ENCODE data around the gene PRRG2. TPM values are rescaled to one million over a fixed set of nuclear protein-coding genes. Genes with fewer than 3 reads are reported as not detected.

Gene PRRG2
- total and polyA plus RNA-seq, 10 of the 15 experiments (the other 5 are each of a cell fraction or from before 2014, with no cell fraction given), result 0.09 to 2.1 (median 0.86) TPM

DNA sequence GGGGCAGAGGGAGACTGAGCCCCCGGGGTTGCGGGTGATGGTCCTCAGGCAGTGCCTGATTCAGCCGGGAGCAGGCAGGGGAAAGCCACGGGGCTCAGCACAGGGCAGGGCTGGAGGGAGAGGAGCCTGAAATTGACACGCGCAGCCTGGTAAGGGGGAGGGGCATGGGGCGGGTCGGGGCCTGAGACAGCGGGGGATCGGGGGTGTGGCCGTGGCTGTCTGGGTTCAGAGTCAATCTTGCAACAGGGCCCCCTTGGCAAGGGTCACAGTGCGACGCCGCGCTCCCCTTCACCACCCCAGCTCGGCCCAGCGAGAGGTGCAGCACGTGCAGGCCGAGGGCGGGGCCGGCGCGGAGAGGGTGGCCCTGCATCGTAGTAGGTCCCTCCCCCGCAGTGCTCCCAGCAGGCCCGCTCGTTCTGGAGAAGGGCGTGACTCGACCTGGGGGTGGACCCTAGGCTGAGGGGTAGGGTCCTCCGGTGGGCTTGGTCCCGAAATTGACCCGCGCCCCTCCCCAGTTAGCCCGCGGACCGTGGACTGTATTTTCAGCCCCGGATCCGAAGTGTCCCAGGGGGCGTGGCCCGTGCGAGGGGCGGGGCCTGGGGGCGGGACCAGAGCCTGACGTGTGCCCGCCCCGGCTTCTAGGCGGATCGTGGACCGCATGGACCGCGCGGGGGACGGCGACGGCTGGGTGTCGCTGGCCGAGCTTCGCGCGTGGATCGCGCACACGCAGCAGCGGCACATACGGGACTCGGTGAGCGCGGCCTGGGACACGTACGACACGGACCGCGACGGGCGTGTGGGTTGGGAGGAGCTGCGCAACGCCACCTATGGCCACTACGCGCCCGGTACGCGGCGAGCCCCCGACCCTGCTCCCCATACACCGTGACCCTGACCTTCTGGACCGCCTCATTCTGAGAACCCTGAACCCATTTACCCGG, 47.3 kb upstream of the PRRG2 start (continued):
- TF ChIP-seq, protein P1, sequence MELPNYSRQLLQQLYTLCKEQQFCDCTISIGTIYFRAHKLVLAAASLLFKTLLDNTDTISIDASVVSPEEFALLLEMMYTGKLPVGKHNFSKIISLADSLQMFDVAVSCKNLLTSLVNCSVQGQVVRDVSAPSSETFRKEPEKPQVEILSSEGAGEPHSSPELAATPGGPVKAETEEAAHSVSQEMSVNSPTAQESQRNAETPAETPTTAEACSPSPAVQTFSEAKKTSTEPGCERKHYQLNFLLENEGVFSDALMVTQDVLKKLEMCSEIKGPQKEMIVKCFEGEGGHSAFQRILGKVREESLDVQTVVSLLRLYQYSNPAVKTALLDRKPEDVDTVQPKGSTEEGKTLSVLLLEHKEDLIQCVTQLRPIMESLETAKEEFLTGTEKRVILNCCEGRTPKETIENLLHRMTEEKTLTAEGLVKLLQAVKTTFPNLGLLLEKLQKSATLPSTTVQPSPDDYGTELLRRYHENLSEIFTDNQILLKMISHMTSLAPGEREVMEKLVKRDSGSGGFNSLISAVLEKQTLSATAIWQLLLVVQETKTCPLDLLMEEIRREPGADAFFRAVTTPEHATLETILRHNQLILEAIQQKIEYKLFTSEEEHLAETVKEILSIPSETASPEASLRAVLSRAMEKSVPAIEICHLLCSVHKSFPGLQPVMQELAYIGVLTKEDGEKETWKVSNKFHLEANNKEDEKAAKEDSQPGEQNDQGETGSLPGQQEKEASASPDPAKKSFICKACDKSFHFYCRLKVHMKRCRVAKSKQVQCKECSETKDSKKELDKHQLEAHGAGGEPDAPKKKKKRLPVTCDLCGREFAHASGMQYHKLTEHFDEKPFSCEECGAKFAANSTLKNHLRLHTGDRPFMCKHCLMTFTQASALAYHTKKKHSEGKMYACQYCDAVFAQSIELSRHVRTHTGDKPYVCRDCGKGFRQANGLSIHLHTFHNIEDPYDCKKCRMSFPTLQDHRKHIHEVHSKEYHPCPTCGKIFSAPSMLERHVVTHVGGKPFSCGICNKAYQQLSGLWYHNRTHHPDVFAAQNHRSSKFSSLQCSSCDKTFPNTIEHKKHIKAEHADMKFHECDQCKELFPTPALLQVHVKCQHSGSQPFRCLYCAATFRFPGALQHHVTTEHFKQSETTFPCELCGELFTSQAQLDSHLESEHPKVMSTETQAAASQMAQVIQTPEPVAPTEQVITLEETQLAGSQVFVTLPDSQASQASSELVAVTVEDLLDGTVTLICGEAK (IDR thresholded peaks at IDR 0.05; ENCODE audit: borderline replicate concordance), result no peak
- peak; percentile 50; the same call in 1 of the 2 replicates for TF ChIP-seq LARP7 (IDR thresholded peaks at IDR 0.05)
- no peak for TF ChIP-seq RAD51 (IDR thresholded peaks at IDR 0.05)
- peak; percentile 77; the same call in 1 of the 2 replicates for TF ChIP-seq GATAD2B (conservative IDR thresholded peaks at IDR 0.05; ENCODE audit: low read depth)
- no peak for TF ChIP-seq HDAC2 (IDR thresholded peaks at IDR 0.05)
- peak; percentile 36; the same call in 1 of the 2 replicates for TF ChIP-seq IKZF1 (conservative IDR thresholded peaks at IDR 0.05)
- TF ChIP-seq ATF2 (IDR thresholded peaks at IDR 0.05; ENCODE audit: low read length), result no peak
- peak; percentile 9 for TF ChIP-seq SP1 (IDR thresholded peaks at IDR 0.05; ENCODE audit: low read depth, low read length)
- no peak for TF ChIP-seq RAD21 (IDR thresholded peaks at IDR 0.05; ENCODE audit: insufficient read depth, low read depth, low read length)
- no peak for TF ChIP-seq ZNF622 (IDR thresholded peaks at IDR 0.05)
- TF ChIP-seq HDAC6 (IDR thresholded peaks at IDR 0.05; ENCODE audit: unreplicated experiment), result no peak
- TF ChIP-seq PKNOX1 (IDR thresholded peaks at IDR 0.05), result no peak
- no peak for TF ChIP-seq ZNF592 (IDR thresholded peaks at IDR 0.05)
- no peak for TF ChIP-seq E2F4 (IDR thresholded peaks at IDR 0.05; ENCODE audit: low read depth, low read length)
- no peak for TF ChIP-seq POU2F2 (IDR thresholded peaks at IDR 0.05; ENCODE audit: borderline replicate concordance, low read depth, low read length)
- no peak for TF ChIP-seq NR2C2 (IDR thresholded peaks at IDR 0.05; ENCODE audit: borderline replicate concordance, control insufficient read depth, insufficient read length, low read depth)
- no peak for TF ChIP-seq ATF7 (IDR thresholded peaks at IDR 0.05; ENCODE audit: low read depth)
